GM19463 (cell line): ENCODE results near the gene FAM13C.

Experiments used
- ATAC-seq: cut with Tn5 transposase; IDR thresholded peaks from one replicate; pipeline ENCODE4 v1.9.1; 2021; ENCODE audit warnings: mild to moderate bottlenecking, moderate library complexity; ENCODE audit not compliant: unreplicated experiment

The FAM13C gene

GRCh38 chr10:59281861-59282260, 80.5 kb downstream of the FAM13C start:
- ATAC-seq: no peak

- ATAC-seq: no peak
Measured at GRCh38 chr10:59279991-59280505, 82.3 kb downstream of the FAM13C start.

GRCh38 chr10:59279476-59279875, 82.9 kb downstream of the FAM13C start:
- no peak for ATAC-seq

GRCh38 chr10:59276919-59277318, 85.4 kb downstream of the FAM13C start:
- ATAC-seq: no peak

- no peak for ATAC-seq
Measured at GRCh38 chr10:59276133-59276532, 86.2 kb downstream of the FAM13C start.

- ATAC-seq: no peak
Measured at GRCh38 chr10:59273445-59273844, 88.9 kb downstream of the FAM13C start.

GRCh38 chr10:59272061-59272460, 90.3 kb downstream of the FAM13C start:
- ATAC-seq: no peak

- no peak for ATAC-seq
Measured at GRCh38 chr10:59271160-59271559, 91.2 kb downstream of the FAM13C start.

- no peak for ATAC-seq
Measured at GRCh38 chr10:59270492-59270891, 91.9 kb downstream of the FAM13C start.

- no peak for ATAC-seq
Measured at GRCh38 chr10:59269651-59270050, 92.7 kb downstream of the FAM13C start.

- ATAC-seq: no peak
Measured at GRCh38 chr10:59268460-59268859, 93.9 kb downstream of the FAM13C start.

GRCh38 chr10:59266321-59266720, 96.0 kb downstream of the FAM13C start:
- ATAC-seq: no peak

GRCh38 chr10:59265141-59265540, 97.2 kb downstream of the FAM13C start:
- no peak for ATAC-seq

- no peak for ATAC-seq
Measured at GRCh38 chr10:59258890-59259289, 103.5 kb downstream of the FAM13C start.

- ATAC-seq: no peak
Measured at GRCh38 chr10:59257224-59257623, 105.1 kb downstream of the FAM13C start.

- no peak for ATAC-seq
Measured at GRCh38 chr10:59255463-59255862, 106.9 kb downstream of the FAM13C start.

GRCh38 chr10:59252491-59252890, 109.9 kb downstream of the FAM13C start:
- no peak for ATAC-seq

- ATAC-seq: no peak
Measured at GRCh38 chr10:59245686-59246085, 116.7 kb downstream of the FAM13C start.

GRCh38 chr10:59244871-59245270, 117.5 kb downstream of the FAM13C start:
- ATAC-seq: no peak

GRCh38 chr10:59243611-59244195, 118.6 kb downstream of the FAM13C start:
- ATAC-seq: no peak

- ATAC-seq: no peak
Measured at GRCh38 chr10:59242991-59243390, 119.4 kb downstream of the FAM13C start.

GRCh38 chr10:59242057-59242456, 120.3 kb downstream of the FAM13C start:
- no peak for ATAC-seq

GRCh38 chr10:59240582-59241183, 121.7 kb downstream of the FAM13C start:
- ATAC-seq: no peak
